Heart left ventricle (tissue), 13 donors: ENCODE measurements around the gene PRMT5.
"Not testable (repeated sequence)": the region's sequence is repeated elsewhere in the genome, so short reads cannot be mapped to it uniquely, and the experiment has no call there.

ENCODE experiments used
- POLR2A ChIP-seq, 2 donors: fragments of 450-650 bp; IDR thresholded peaks; one replicate each; pipeline ENCODE4 v1.6.1; 2017; ENCODE audit warnings: antibody characterized with exemption in 2 of 2, mild to moderate bottlenecking in 2 of 2, moderate library complexity in 2 of 2
- TF ChIP-seq, protein P1 (sequence below), 12 donors: fragments of 200-600 bp; sonication (generic) in 4 of 12; IDR thresholded peaks; one replicate each; pipeline versions ENCODE4 v1.5.0 to v1.8.0; 2018 to 2022; ENCODE audit warnings: antibody characterized with exemption in 12 of 12, mild to moderate bottlenecking in 5 of 12
- donor health status: ischemic (EF 13 %, LVEDD 7.1; RV severe dilation, severe dysfunction).
- donor health status: DM: no; HTN: yes; CAD: no.
- donor health status: DM: no; HTN: no; CAD: no.
- donor health status: ischemic (EF 25% LVEDD 6.9; RV normal size, moderate dysfunction).
- donor health status: ischemic (EF 25% LVEDD 5.7; RV mildly dilated, moderate dysfunction).
- donor health status: ischemic (EF 35%, LVEDD 5.7; RV mildly dilated, moderate dysfunction).
- donor health status: nonischemic (EF 11% LVEDD 7.7; RV severe dilation, severe dysfunction).
- donor health status: DM: yes; HTN: yes; CAD: no.
- donor health status: PGD.
- donor health status: ischemic (EF 29% LVEDD 5.4; RV normal size, mild dysfunction).
- donor health status: nonischemic (EF 23%, LVEDD 6.1; RV moderate dilation, normal function).

GRCh38 chr14:22951795-22952194 lies 22.6 kb upstream of the PRMT5 start:
- TF ChIP-seq, protein P1, sequence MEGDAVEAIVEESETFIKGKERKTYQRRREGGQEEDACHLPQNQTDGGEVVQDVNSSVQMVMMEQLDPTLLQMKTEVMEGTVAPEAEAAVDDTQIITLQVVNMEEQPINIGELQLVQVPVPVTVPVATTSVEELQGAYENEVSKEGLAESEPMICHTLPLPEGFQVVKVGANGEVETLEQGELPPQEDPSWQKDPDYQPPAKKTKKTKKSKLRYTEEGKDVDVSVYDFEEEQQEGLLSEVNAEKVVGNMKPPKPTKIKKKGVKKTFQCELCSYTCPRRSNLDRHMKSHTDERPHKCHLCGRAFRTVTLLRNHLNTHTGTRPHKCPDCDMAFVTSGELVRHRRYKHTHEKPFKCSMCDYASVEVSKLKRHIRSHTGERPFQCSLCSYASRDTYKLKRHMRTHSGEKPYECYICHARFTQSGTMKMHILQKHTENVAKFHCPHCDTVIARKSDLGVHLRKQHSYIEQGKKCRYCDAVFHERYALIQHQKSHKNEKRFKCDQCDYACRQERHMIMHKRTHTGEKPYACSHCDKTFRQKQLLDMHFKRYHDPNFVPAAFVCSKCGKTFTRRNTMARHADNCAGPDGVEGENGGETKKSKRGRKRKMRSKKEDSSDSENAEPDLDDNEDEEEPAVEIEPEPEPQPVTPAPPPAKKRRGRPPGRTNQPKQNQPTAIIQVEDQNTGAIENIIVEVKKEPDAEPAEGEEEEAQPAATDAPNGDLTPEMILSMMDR (IDR thresholded peaks at IDR 0.05) = not testable (repeated sequence)
- TF ChIP-seq POLR2A (IDR thresholded peaks at IDR 0.05) = not testable (repeated sequence)
